GM06990 (cell line): ENCODE results near the gene GMPPB.

Source experiments
- DNase-seq: peaks from one replicate; pipeline ENCODE4 v3.0.0-alpha.2; 2011; ENCODE audit not compliant: insufficient read length; ENCODE audit errors: extremely low read depth
- H3K27me3 ChIP-seq: replicated peaks from 2 replicates; pipeline ENCODE4 v1.6.0; 2011; ENCODE audit warnings: low read length; ENCODE audit not compliant: control insufficient read depth, insufficient read depth
- H3K36me3 ChIP-seq: 2 replicates; pipeline ENCODE4 v1.5.1; 2011; ENCODE audit warnings: low read length; ENCODE audit not compliant: control insufficient read depth, insufficient read depth
- H3K4me3 ChIP-seq: replicated peaks from 2 replicates; pipeline ENCODE4 v1.5.1; 2011; ENCODE audit warnings: low read depth, mild to moderate bottlenecking, control low read depth, low read length
- CTCF ChIP-seq: IDR thresholded peaks from 2 replicates; pipeline ENCODE4 v1.5.1; 2011; ENCODE audit warnings: low read length, control low read depth, mild to moderate bottlenecking, inconsistent platforms; ENCODE audit not compliant: insufficient read depth, poor library complexity, severe bottlenecking

The GMPPB gene

GRCh38 chr3:49714728-49715550, 8.8 kb downstream of the GMPPB start:
- Histone ChIP-seq H3K4me3 (no peak overlapping the region), H3K36me3 (peaks cover 16% of the 10 kb centered on the region), H3K27me3 (no peaks in the 10 kb centered on the region)
- TF ChIP-seq CTCF, result no peak
- no peak for DNase-seq

DNA sequence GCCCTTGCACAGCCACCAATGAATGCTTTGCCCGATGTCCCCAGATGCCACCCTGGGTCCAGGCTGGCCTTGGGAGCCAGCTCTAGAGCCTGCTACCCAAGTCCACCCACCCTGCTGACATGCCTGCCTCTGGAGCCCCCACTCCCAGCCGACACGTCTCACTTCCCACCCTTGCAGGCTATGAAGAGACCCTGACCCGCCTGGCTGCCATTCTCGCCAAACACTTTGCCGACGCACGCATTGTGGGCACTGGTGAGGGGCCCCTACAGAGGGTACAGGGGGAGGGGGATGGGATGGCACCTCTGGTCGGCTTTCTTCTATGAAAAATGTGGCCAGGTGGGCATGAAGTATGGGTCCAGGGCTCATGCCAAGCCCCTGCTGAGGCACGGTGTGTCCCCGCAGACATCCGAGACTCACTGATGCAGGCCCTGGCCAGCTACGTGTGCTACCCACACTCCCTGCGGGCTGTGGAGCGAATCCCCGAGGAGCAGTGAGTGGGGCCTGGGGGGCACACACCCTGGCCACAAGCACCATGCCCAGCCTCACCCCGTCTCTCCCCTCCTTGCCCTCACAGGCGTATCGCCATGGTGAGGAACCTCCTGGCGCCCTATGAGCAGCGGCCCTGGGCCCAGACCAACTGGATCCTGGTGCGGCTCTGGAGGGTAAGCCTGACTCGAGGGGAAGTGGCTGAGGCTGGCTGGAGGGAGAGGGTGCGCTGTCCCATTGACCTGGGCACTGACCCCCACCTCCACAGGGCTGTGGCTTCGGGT, 10.2 kb downstream of the GMPPB start:
- DNase-seq, result no peak
- H3K36me3 ChIP-seq, result peaks cover 16% of the 10 kb centered on the region
- no peaks in the 10 kb centered on the region for H3K27me3 ChIP-seq
- TF ChIP-seq CTCF, result no peak
- no peak overlapping the region for H3K4me3 ChIP-seq

DNA sequence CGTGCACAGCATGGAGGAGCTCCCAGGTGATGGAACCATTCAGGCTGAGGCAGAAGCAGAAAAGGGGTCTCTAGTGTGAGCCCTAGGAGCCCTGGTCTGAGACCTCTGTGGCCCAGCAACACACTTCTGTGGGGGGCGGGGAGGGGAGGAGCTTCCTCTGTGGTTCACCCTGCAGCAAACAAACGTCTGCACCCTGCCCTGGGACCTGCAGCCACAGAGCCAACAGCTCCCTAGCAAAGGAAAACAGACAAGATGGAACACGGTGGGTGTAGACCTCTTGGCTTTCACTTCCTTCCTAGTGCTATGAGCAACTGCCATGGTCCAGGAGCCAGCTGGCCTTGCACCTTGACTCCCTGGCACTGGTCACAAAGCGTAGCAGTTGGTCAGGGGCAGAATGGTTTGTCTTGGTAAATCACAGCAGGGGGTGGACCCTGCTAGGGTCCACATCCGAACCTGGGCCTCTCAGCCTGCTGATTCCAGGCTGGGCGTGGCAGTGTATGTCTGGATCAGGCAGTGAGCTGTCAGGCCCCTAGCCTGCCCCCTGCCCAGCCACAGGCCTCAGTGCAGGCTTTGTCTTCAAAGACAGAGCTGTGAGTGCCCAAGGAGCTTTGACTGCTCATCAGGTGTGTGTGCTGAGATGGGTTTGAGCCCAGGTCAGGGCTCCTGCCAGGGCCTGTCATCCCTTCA, 11.0 kb downstream of the GMPPB start:
- Histone ChIP-seq H3K4me3 (no peak overlapping the region), H3K27me3 (no peaks in the 10 kb centered on the region), H3K36me3 (peaks cover 13% of the 10 kb centered on the region)
- no peak for DNase-seq
- TF ChIP-seq CTCF, result no peak

- TF ChIP-seq CTCF, result no peak
- no peak for DNase-seq
- peaks cover 11% of the 10 kb centered on the region for H3K36me3 ChIP-seq
- no peaks in the 10 kb centered on the region for H3K27me3 ChIP-seq
- H3K4me3 ChIP-seq, result no peak overlapping the region
Measured at GRCh38 chr3:49712166-49712565, 11.6 kb downstream of the GMPPB start.

DNA sequence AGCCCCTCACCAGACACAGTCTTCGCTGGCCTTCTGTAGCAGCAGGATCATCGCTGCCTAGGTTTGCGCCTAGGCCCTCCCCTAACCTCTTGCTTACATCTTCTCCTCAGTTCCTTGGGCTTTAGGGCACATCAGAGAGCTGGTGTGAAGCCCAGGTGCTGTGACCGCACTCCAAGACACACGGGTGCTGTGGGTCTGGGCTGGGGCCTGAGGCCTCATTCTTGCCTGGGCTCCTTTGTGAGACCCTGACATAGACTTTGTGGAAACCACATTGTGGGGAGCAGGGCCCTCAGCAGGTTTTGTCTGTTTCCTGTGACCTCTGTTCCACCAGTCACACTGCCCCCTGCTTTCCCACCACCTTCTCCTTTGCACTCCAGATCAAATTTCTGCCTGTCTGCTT, 12.3 kb downstream of the GMPPB start:
- DNase-seq, result no peak
- no peak for TF ChIP-seq CTCF
- H3K36me3 ChIP-seq, result peaks cover 8% of the 10 kb centered on the region
- no peak overlapping the region for H3K4me3 ChIP-seq
- H3K27me3 ChIP-seq, result no peaks in the 10 kb centered on the region
